Cardiac septum (tissue), 1 donor: ENCODE results near the gene COA7. TPM values are rescaled to one million over a fixed set of nuclear protein-coding genes. Genes with fewer than 3 reads are reported as not detected.

Experiments
- DNase-seq: peaks from one replicate; pipeline ENCODE4 v3.0.0-alpha.2; 2020; ENCODE audit warnings: low spot score
- intact Hi-C: fragments of 100-400 bp; cut with DNase I; formaldehyde crosslinking; loops from one replicate; pipeline ENCODE4 v1.14.0; 2022
- total RNA-seq: library from RNA; stranded (reverse); fragmentation: NEBNext Ultra II Directional; extraction: Animal tissue kit (Norgen Biotek cat#: 25700); gene quantifications from one replicate; pipeline ENCODE4 v1.2.1, GENCODE V29; 2021
- donor health status: DM: no; HTN: no; CAD: no.

Gene COA7
- total RNA-seq, 1 donor from 2014 or later = 14.2 TPM

DNA sequence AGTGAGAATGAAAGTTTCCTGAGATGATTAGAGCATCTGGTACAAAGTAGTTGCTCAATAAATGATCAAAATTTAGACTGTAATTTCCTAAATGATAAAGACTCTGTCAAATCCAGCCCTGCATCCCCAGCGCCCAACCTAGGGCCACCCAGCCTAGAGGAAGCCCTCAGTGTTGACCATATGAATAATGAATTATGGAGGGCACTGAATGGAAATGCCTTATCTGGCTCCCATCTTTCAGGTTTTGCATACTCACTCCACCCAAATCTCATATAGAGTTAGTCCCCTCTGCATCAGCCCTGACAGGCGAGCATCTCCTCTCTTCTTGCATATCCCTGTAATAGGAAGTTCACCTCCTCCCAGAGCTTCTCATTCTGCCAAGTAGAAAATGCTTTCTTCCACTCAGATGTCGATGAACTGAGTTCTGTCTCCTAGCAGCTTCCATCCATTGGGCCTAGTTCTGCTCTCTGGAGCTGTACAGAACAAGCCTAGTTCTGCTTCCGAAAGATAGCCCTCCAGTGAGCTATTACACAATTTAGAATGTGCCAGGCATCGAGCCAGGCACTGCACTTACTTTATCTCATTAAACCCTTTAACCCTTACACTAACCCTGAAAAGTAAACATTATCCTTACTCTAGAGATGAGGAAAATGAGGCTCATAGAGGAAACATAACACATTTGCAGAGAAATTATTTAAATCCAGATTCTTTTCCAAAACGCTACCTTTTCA is 20.9 kb downstream of the COA7 start:
- DNase-seq = no peak
- intact Hi-C loops = no loop called here

DNA sequence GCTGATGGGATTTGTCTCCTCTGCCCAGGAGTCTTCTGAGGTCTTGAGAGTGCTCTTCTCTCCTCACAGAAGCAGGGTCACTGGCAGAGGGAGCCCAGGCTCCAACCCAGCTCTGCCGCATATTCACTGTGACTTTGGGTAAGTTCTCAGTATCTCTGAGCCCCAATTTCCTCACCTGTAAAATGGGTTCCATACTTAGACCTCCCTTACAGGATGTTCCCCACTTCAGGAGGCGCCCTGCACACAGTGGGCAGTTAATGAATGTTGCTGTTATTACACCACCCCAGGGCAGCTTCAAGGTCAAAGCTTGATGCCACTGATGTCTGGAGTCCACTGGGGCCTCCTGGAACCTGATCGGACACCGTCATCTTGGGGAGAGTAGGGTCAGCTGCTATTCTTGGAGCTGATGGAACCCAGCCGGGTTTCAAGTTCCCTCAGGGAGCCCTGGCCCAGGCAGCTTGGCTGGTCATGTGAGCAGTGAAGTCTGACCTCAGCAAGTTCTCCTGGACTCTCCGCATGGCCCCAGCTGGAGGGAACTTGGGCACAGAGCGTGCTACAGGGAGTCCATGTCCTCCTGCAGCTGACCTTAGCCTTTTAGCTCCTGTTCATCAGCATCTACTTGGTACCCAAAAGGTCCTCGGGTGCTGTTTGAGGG is 21.8 kb downstream of the COA7 start:
- DNase-seq = no peak
- intact Hi-C loops = no loop called here

DNA sequence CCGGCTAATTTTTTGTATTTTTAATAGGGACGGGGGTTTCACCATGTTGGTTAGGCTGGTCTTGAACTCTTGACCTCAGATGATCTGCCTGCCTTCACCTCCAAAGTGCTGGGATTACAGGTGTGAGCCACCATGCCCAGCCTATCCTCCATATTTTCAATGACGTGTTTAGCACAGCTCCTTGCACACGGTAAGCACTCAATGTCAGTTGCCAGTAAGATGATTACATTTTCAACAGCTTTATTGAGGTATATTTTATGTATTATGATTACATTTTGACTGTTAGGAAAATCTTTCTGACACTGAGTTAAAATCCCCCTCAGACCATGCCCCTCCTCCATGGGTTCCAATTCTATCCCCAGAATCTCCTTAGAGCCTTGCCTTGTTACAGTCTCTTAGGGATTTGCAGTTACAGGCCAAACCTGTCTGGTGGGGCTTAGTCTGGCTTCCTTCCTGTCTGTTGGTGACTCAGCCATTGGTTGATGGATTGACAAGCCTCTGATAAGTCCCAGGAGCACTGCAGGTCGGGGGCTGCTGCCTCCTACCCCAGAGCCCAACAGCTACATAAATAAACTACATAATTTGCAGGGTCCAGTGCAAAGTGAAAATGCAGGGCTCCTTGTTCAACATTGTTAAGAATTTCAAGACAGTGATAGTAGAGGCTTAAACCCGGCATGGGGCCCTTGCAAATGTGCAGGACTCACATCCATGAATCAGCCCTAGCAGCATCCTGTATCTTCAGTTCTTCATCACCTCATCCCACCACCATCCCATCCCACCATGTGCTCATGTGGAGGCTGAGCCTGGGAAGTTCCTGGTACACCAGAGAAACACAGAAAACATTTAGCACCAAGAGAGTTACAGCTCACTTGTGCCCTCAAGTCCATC is 23.4 kb downstream of the COA7 start:
- intact Hi-C loops = no loop called here
- DNase-seq = no peak

- DNase-seq = no peak
- intact Hi-C loops = no loop called here
These were observed 24.6 kb downstream of the COA7 start for GRCh38 chr1:52673513-52673912.

- intact Hi-C loops = no loop called here
- no peak for DNase-seq
These were observed 25.2 kb downstream of the COA7 start for GRCh38 chr1:52672946-52673345.

DNA sequence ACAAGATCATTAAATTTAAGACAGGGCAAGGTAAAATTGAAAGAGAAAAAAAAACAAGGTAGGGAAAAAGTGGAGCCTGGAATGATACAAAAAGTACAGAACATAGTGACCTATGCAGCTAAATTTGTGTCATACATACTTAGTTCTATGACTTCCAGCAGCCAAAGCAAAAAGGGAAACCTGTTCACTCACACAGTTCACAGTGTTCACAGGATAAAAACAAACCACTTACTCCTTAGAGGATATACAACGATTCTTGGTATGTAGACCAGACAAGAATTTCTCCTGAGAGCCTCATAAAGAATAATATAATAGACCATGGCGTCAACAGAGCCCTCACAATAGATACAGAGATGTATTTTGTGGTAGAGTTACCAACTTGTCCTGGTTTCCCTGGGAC is 27.5 kb downstream of the COA7 start:
- DNase-seq = no peak
- intact Hi-C loops = no loop called here

- intact Hi-C loops = no loop called here
- DNase-seq = no peak
These were observed 28.5 kb downstream of the COA7 start for GRCh38 chr1:52669696-52670095.

GRCh38 chr1:52668711-52669110 is 29.4 kb downstream of the COA7 start:
- no peak for DNase-seq

GRCh38 chr1:52667984-52668383 is 30.2 kb downstream of the COA7 start:
- intact Hi-C loops = no loop called here
- DNase-seq = no peak

More at GRCh38 chr1:52668711-52669110, 29.4 kb downstream of the COA7 start:
- intact Hi-C loops = no loop called here

- no peak for DNase-seq
- intact Hi-C loops = no loop called here
These were observed 30.9 kb downstream of the COA7 start for GRCh38 chr1:52667290-52667689.

DNA sequence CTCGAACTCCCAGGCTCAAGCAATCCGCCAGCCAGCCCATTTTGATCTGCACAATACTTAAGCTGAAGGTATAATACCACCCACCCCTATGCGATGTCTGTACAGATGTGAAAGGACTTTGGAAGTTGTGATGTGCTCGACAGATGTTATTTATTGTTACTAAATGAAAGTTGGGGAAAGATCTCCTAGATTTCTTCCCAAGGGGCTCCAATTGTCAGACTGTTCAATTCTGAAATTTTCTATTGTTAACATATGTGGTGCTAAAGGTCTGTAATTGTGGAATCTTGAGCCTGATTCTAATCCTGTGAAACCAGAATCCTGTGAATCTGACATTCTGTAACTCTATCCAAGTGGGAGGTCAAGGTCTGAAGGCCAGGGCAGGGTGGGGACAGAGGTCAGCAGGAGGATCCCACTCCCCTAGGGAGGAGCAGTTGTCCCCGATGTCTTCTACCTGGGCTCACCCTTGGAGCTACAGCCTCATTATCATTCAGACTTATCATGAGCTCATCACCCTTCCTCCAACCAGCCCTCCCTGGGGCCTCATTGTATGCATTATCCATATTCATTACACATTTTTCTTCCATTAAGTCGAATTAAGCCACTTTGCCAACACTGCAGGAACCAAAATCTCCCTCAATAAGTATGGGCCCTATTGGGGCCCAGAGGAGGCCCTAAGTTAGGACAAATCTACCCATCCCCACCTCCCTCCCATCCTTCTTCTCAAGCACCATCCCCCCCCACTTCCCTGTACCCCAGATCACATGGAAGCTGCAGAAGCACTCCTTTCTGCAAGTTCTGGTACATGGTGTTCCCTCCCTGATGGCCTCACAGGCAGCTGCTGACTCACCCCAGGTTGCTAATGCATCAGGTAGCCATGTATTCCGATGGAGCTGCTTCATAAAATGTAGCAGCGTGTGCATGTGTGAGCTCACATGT is 32.9 kb downstream of the COA7 start:
- no peak for DNase-seq
- intact Hi-C loops = no loop called here

GRCh38 chr1:52663716-52664115 is 34.4 kb downstream of the COA7 start:
- intact Hi-C loops = no loop called here
- DNase-seq = no peak

DNA sequence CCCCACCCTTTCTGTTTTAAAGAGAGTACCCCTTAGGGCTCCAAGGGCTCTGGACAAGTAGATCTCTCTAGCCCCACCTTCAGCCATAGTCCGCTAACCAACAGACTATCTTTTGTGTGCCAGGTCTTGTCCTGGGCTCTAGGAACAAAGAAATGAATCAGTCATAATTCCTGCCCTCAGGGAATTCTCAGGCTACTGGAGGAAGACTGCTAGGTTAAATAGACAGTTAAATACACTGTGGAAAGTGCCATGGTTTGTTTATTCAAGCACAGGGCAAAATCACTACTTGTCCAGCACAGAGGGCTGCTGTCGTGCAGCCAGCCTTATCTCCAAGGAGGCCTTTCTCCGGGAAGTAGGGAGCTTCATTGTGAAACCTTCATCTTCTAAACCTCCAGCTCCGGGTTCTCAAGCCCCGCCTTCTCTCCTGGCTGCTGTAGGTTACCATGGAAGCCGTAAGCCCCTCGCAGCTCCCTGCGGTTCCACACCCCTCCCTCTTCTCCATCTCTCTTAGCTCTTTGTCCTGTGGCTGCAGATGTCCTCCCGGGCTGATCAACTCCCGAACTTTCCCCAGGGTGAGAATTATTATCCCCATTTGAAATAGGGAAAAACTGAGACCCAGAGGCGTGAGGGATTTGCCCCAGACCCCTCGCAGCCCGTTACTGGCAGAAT is 35.4 kb downstream of the COA7 start:
- DNase-seq = no peak
- intact Hi-C loops = no loop called here

- no peak for DNase-seq
- intact Hi-C loops = no loop called here
These were observed 37.3 kb downstream of the COA7 start for GRCh38 chr1:52660807-52661206.

- DNase-seq = no peak
- intact Hi-C loops = no loop called here
These were observed 38.1 kb downstream of the COA7 start for GRCh38 chr1:52659851-52660596.

GRCh38 chr1:52659356-52659755 is 38.8 kb downstream of the COA7 start:
- no peak for DNase-seq
- intact Hi-C loops = no loop called here

GRCh38 chr1:52658795-52659194 is 39.4 kb downstream of the COA7 start:
- intact Hi-C loops = no loop called here
- no peak for DNase-seq

DNA sequence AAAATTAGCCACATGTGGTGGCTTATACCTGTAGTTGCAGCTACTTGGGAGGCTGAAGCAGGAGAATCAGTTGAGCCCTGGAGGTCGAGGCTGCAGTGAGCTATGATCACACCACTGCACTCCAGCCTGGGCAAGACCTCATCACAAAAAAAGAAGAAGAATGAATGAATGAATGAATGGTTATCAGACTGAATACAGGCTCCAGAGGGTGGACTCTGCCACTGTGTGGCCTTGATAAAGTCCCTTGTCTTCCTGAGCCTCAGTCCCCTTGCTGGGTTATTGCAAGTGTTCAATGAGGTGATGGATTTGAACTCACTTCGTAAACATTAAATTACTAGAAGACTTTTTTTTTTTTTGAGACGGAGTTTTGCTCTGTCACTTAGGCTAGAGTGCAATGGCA is 40.4 kb downstream of the COA7 start:
- intact Hi-C loops = no loop called here
- DNase-seq = no peak
